K562 (cell line): Measurements from ENCODE around the gene ORMDL1. TPM values are rescaled to one million over a fixed set of nuclear protein-coding genes. Genes with fewer than 3 reads are reported as not detected.

Source experiments
- ATAC-seq: fragments of 200-7000 bp; cut with Tn5 transposase; 3 replicates; pipeline ENCODE4 v1.9.1; 2020; ENCODE audit warnings: moderate library complexity
- Bru-seq: library from RNA; stranded (reverse); fragments of 400-500 nt; gene quantifications from one replicate; lab custom pipeline; 2021; lab: Mats Ljungman, UMichigan
- BruChase-seq, 2 experiments: library from RNA; stranded (reverse); fragments of 400-500 nt; gene quantifications; one replicate each; lab custom pipeline; 2021; lab: Mats Ljungman, UMichigan
- BruUV-seq: library from RNA; stranded (reverse); fragments of 400-500 nt; replicated peaks from 2 replicates; lab custom pipeline; 2021; lab: Mats Ljungman, UMichigan
- CTCF ChIA-PET: fragments of 300-600 bp; formaldehyde crosslinking; extraction: SDS; loops from one replicate; lab custom pipeline; 2021; ENCODE audit warnings: low intra/inter-chr PET ratio; lab: Yijun Ruan, JAX
- POLR2A ChIA-PET: fragments of 300-600, 350-650 bp; sonication (Branson Sonifier 250); formaldehyde crosslinking; extraction: SDS; loops from one replicate; lab custom pipeline; 2021; ENCODE audit warnings: antibody characterized with exemption, inconsistent platforms; lab: Yijun Ruan, JAX
- DNase-seq, 4 experiments: peaks; one replicate each; pipeline versions ENCODE4 v3.0.0 to v3.0.0-alpha.2; 2011 to 2018; ENCODE audit warnings: low spot score in 3 of 4, mixed read lengths in 3 of 4; ENCODE audit errors: extremely low read depth in 1 of 4
- FAIRE-seq: peaks from 2 replicates; lab custom pipeline; 2011; peaks lifted over from hg19 to GRCh38; lab: Jason Lieb, UNC
- H2AFZ ChIP-seq: 2 replicates; pipeline ENCODE4 v1.6.0; 2011; ENCODE audit warnings: low read depth, low read length, control low read depth, inconsistent platforms
- H3K27ac ChIP-seq: fragments of 200-600 bp; 3 replicates; pipeline ENCODE4 v1.8.0; 2011; ENCODE audit warnings: low read depth, mild to moderate bottlenecking, control low read depth, inconsistent platforms, low read length, moderate library complexity, mixed read lengths; ENCODE audit errors: extremely low read depth
- H3K27me3 ChIP-seq, 2 experiments: fragments of 300-600 bp in 1 of 2; 2 replicates in 1 of 2; 3 replicates in 1 of 2; pipeline versions ENCODE4 v1.6.0 to v1.8.0; 2011; ENCODE audit warnings: inconsistent platforms in 2 of 2, low read length in 2 of 2, mild to moderate bottlenecking in 1 of 2, mixed read lengths in 1 of 2, moderate library complexity in 1 of 2; ENCODE audit not compliant: control insufficient read depth in 2 of 2, insufficient read depth in 2 of 2
- H3K36me3 ChIP-seq: fragments of 300-600 bp; 3 replicates; pipeline ENCODE4 v1.8.0; 2011; ENCODE audit warnings: mild to moderate bottlenecking, low read length, inconsistent platforms; ENCODE audit not compliant: control insufficient read depth, insufficient read depth
- H3K4me1 ChIP-seq, 2 experiments: fragments of 200-600 bp in 1 of 2; replicated peaks in 1 of 2; 2 replicates in 1 of 2; 3 replicates in 1 of 2; pipeline versions ENCODE4 v1.5.1 to v1.8.0; 2011; ENCODE audit warnings: inconsistent platforms in 2 of 2, low read length in 2 of 2, mild to moderate bottlenecking in 1 of 2, mixed read lengths in 1 of 2, moderate library complexity in 1 of 2; ENCODE audit not compliant: control insufficient read depth in 2 of 2, insufficient read depth in 2 of 2
- H3K4me2 ChIP-seq: 2 replicates; pipeline ENCODE4 v1.6.1; 2011; ENCODE audit warnings: low read length, control low read depth, inconsistent platforms, mixed read lengths; ENCODE audit not compliant: insufficient read depth
- H3K4me3 ChIP-seq: fragments of 200-600 bp; sonication (generic), shearing (Covaris generic); 2 replicates; pipeline ENCODE4 v1.5.1; 2016; ENCODE audit warnings: control low read depth, inconsistent platforms
- H3K79me2 ChIP-seq: fragments of 200-600 bp; 3 replicates; pipeline ENCODE4 v1.8.0; 2011; ENCODE audit warnings: low read length, inconsistent platforms; ENCODE audit not compliant: control insufficient read depth, insufficient read depth
- H3K9ac ChIP-seq, 2 experiments: 2 replicates each; pipeline versions ENCODE4 v1.6.0 to v1.6.1; 2011; ENCODE audit warnings: low read depth in 2 of 2, low read length in 2 of 2, control low read depth in 1 of 2, inconsistent platforms in 1 of 2, mild to moderate bottlenecking in 1 of 2, mixed read lengths in 1 of 2; ENCODE audit not compliant: insufficient read depth in 1 of 2
- H3K9me1 ChIP-seq: one replicate; pipeline ENCODE4 v1.6.0; 2011; ENCODE audit warnings: inconsistent platforms, mild to moderate bottlenecking, low read length, moderate library complexity; ENCODE audit not compliant: control insufficient read depth, insufficient read depth
- H3K9me3 ChIP-seq: replicated peaks from 2 replicates; pipeline ENCODE4 v1.5.1; 2011; ENCODE audit warnings: low read depth, low read length, inconsistent platforms; ENCODE audit not compliant: control insufficient read depth, insufficient read depth
- H4K20me1 ChIP-seq: replicated peaks from 2 replicates; pipeline ENCODE4 v1.6.1; 2011; ENCODE audit warnings: low read length, inconsistent platforms, mixed read lengths; ENCODE audit not compliant: control insufficient read depth, insufficient read depth
- E2F1 ChIP-seq: sonication (generic); formaldehyde crosslinking; IDR thresholded peaks from 2 replicates; pipeline ENCODE4 v1.8.1; 2023; ENCODE audit warnings: mild to moderate bottlenecking, missing genetic modification reagents, moderate library complexity
- HDAC3 ChIP-seq: fragments of 450-650 bp; IDR thresholded peaks from 2 replicates; pipeline ENCODE4 v1.6.1; 2018; ENCODE audit warnings: borderline replicate concordance, mild to moderate bottlenecking, moderate library complexity; ENCODE audit not compliant: partially characterized antibody
- HES1 ChIP-seq: fragments of 450-650 bp; IDR thresholded peaks from 2 replicates; pipeline ENCODE4 v1.6.1; 2016; ENCODE audit warnings: low read depth, mild to moderate bottlenecking, moderate library complexity
- NCOR1 ChIP-seq: fragments of 450-650 bp; IDR thresholded peaks from 2 replicates; pipeline ENCODE4 v1.6.1; 2016; ENCODE audit warnings: mild to moderate bottlenecking, moderate library complexity
- NKRF ChIP-seq: fragments of 450-650 bp; IDR thresholded peaks from 2 replicates; pipeline ENCODE4 v1.6.1; 2016; ENCODE audit warnings: borderline replicate concordance
- PML ChIP-seq: IDR thresholded peaks from 2 replicates; pipeline ENCODE4 v1.6.1; 2012; ENCODE audit warnings: low read length, inconsistent platforms
- STAG1 ChIP-seq: sonication (generic); formaldehyde crosslinking; IDR thresholded peaks from 2 replicates; pipeline ENCODE4 v1.5.0; 2020; ENCODE audit warnings: missing genetic modification reagents, borderline replicate concordance
- WGBS: fragments of 100-300 bp; shearing (Covaris generic); methylation state at CpG from one replicate; pipeline ENCODE4 v1.1.6; 2016; ENCODE audit warnings: low coverage, mixed read lengths; ENCODE audit not compliant: insufficient coverage; ENCODE audit errors: missing lambda C conversion rate; 5-methylcytosine and 5-hydroxymethylcytosine counted together
- in situ Hi-C: fragments of 300-500 bp; cut with MboI; formaldehyde crosslinking; loops from 4 replicates; pipeline ENCODE4 v1.15.0; 2018; ENCODE audit warnings: inconsistent platforms, mixed read lengths
- intact Hi-C: fragments of 100-400 bp; cut with micrococcal nuclease; formaldehyde crosslinking; loops from 2 replicates; pipeline ENCODE4 v1.14.2; 2022
- long read RNA-seq, 3 experiments: library from polyadenylated mRNA in 2 of 3; library from RNA in 1 of 3; unstranded in 2 of 3; stranded (forward) in 1 of 3; transcript quantifications; one replicate each; pipeline ENCODE4 v2.0.0, GENCODE V29; 2019 to 2022
- polyA minus RNA-seq, 3 experiments: library from RNA; depleted of rRNA, polyadenylated mRNA; stranded (reverse); fragments of >200 nt; gene quantifications; 2 replicates each; pipeline ENCODE4 v1.2.3, GENCODE V29; 2011
- polyA plus RNA-seq, 8 experiments: library from polyadenylated mRNA; depleted of rRNA in 4 of 8; stranded (reverse) in 5 of 8; unstranded in 3 of 8; fragments of >200 nt; fragmentation: Nextera tagmentation in 2 of 8; fragmentation: Illumina TruSeq in 1 of 8; extraction: Ambion mirVana in 2 of 8; extraction: Trizol in 1 of 8; gene quantifications; 2 replicates each; pipeline versions ENCODE4 v1.2.1 to v1.2.3, GENCODE V29; 2011 to 2014; ENCODE audit warnings: inconsistent platforms in 1 of 8, missing spikeins in 1 of 8
- total RNA-seq, 7 experiments: library from RNA; depleted of rRNA in 6 of 7; stranded (reverse); fragments of >200 nt in 6 of 7; fragmentation: Illumina TruSeq in 2 of 7; extraction: Trizol in 2 of 7; gene quantifications; 2 replicates each; pipeline versions ENCODE4 v1.2.1 to v1.2.3, GENCODE V29; 2011 to 2021; ENCODE audit warnings: low replicate concordance in 1 of 7

ORMDL1 gene
- 35.1 and 80.6 TPM in 2 replicates for total RNA-seq (2011; cell fraction: chromatin; rRNA removed; ENCODE audit: low replicate concordance)
- total RNA-seq (2011; cell fraction: nucleolus; rRNA removed): 19.5 and 23.3 TPM in 2 replicates
- total RNA-seq (2011; cell fraction: nucleoplasm; rRNA removed): 43.8 and 59.6 TPM in 2 replicates
- 28.9 and 35.1 TPM in 2 replicates for total RNA-seq (2014; rRNA removed)
- total RNA-seq (2014; rRNA removed; fragmentation: Illumina TruSeq; extraction: Trizol): 48.9 and 54.1 TPM in 2 replicates
- total RNA-seq (2015; rRNA removed; fragmentation: Illumina TruSeq; extraction: Trizol): 44.3 and 50.6 TPM in 2 replicates
- total RNA-seq (2021): 33.8 and 35.3 TPM in 2 replicates
- 59.1 and 74.2 TPM in 2 replicates for polyA plus RNA-seq (2011; rRNA removed)
- polyA plus RNA-seq (2011; cell fraction: cytosol; rRNA removed): 15.6 and 28.6 TPM in 2 replicates
- 74.3 and 102 TPM in 2 replicates for polyA plus RNA-seq (2011; cell fraction: nucleus; rRNA removed)
- 31.6 and 46.2 TPM in 2 replicates for polyA plus RNA-seq (2012)
- polyA plus RNA-seq (2014; fragmentation: Illumina TruSeq; extraction: Trizol): 41.4 and 47.2 TPM in 2 replicates
- polyA plus RNA-seq (2014; fragmentation: Nextera tagmentation; extraction: Ambion mirVana): 10 to 100 TPM; 50.0 to 57.5 TPM
- 62.9 and 69.0 TPM in 2 replicates for polyA plus RNA-seq (2014; rRNA removed)
- 27.6 and 33.7 TPM in 2 replicates for polyA minus RNA-seq (2011; rRNA and poly(A)+ RNA removed)
- polyA minus RNA-seq (2011; cell fraction: cytosol; rRNA and poly(A)+ RNA removed): 7.7 and 8.8 TPM in 2 replicates
- 18.7 and 29.1 TPM in 2 replicates for polyA minus RNA-seq (2011; cell fraction: nucleus; rRNA and poly(A)+ RNA removed)
- Bru-seq, nascent RNA: percentile 84 among the genes with signal in this experiment
- BruChase-seq, experiment 1, labeled RNA remaining after a 2-hour chase: percentile 81 among the genes with signal in this experiment
- BruChase-seq, experiment 2, labeled RNA remaining after a 6-hour chase: percentile 79 among the genes with signal in this experiment
- long read RNA-seq, experiment 1, transcript ORMDL1-201 (3 exons, 2,692 nt): minor isoform, 14 of 135 reads
- long read RNA-seq, experiment 1, transcript ORMDL1-202 (5 exons, 1,137 nt): minor isoform, 32 of 135 reads
- long read RNA-seq, experiment 1, transcript ORMDL1-203 (4 exons, 2,009 nt): major isoform, 53 of 135 reads
- long read RNA-seq, experiment 1, partial matches to known transcripts: 7 of 135 reads
- long read RNA-seq, experiment 1, other reads (novel, unspliced or antisense): 29 of 135 reads
- long read RNA-seq, experiment 2, transcript ORMDL1-202 (5 exons, 1,137 nt): minor isoform, 6 of 43 reads
- long read RNA-seq, experiment 2, transcript ORMDL1-203 (4 exons, 2,009 nt): major isoform, 9 of 43 reads
- long read RNA-seq, experiment 2, transcript ORMDL1-201 (3 exons, 2,692 nt): minor isoform, 5 of 43 reads
- long read RNA-seq, experiment 2, partial matches to known transcripts: 18 of 43 reads
- long read RNA-seq, experiment 2, other reads (novel, unspliced or antisense): 5 of 43 reads
- long read RNA-seq, experiment 3, transcript ORMDL1-202 (5 exons, 1,137 nt): minor isoform, 14 of 46 reads
- long read RNA-seq, experiment 3, transcript ORMDL1-203 (4 exons, 2,009 nt): major isoform, 17 of 46 reads
- long read RNA-seq, experiment 3, partial matches to known transcripts: 2 of 46 reads
- long read RNA-seq, experiment 3, other reads (novel, unspliced or antisense): 9 of 46 reads

GRCh38 chr2:189783927-189784867 is at the start of gene ORMDL1, which contains the start of gene PMS1:
Gene ORMDL1, minus strand, starts transcription at chr2:189784339. Its CDS starts 1,744 bp downstream, at chr2:189782595.
Gene PMS1, plus strand, starts transcription at chr2:189784450. Its CDS starts 7,360 bp downstream, at chr2:189791810.
- H3K9me1 ChIP-seq: no peaks in the 10 kb centered on the region
- no peaks in the 10 kb centered on the region for H3K27me3 ChIP-seq
- H3K36me3 ChIP-seq: peaks cover 51% of the 10 kb centered on the region
- intact Hi-C loops (loop anchor here (2.0 to 10.0 kb wide), 2 partner anchors 21 to 401 kb away; partner anchors contain the start of gene OSGEPL1), in situ Hi-C loops (no loop called here)
- H3K9ac ChIP-seq: peak within 1 kb of the TSS; percentile 84 to 96
- H4K20me1 ChIP-seq: no peaks in the 10 kb centered on the region
- ChIA-PET POLR2A (interaction anchor here (0.5 to 1.5 kb wide), 7 partner anchors 12 to 1855 kb away, joined by 3 to 4 read pairs (median 3); partner anchors contain the start of gene OSGEPL1), CTCF (no interaction called here)
- under 1% methylated on average over 69 of the region's 96 CpGs for WGBS
- peak; percentile 89 to 95 (median 92) for DNase-seq
- peak; percentile 98 for ATAC-seq
- peaks cover 82% of the 10 kb centered on the region for H3K79me2 ChIP-seq
- peaks cover 6 to 10% of the 10 kb centered on the region in 2 experiments; a peak in 3 of 5 replicates for H3K4me1 ChIP-seq
- H3K4me2 ChIP-seq: peak within 1 kb of the TSS; percentile 94
- H3K27ac ChIP-seq: peak within 1 kb of the TSS; percentile 90
- H2AFZ ChIP-seq: peak within 1 kb of the TSS; percentile 95
- FAIRE-seq: peak; percentile 75
- no peaks in the 10 kb centered on the region for H3K9me3 ChIP-seq
- H3K4me3 ChIP-seq: peak within 1 kb of the TSS; percentile 75
- BruUV-seq: TSS peak; percentile 70
- TF ChIP-seq HDAC3 (peak; percentile 100), PML (peak; percentile 62), STAG1 (CRISPR knock-in tag) (no peak), E2F1 (peak; percentile 68; the same call in 1 of the 2 replicates), HES1 (no peak), NCOR1 (no peak; the same call in 1 of the 2 replicates), NKRF (peak; percentile 69; the same call in 1 of the 2 replicates)
